K562 (cell line): Measurements from ENCODE around the gene DSG2. TPM values are rescaled to one million over a fixed set of nuclear protein-coding genes. Genes with fewer than 3 reads are reported as not detected.

Source experiments
- ATAC-seq: fragments of 200-7000 bp; cut with Tn5 transposase; 3 replicates; pipeline ENCODE4 v1.9.1; 2020; ENCODE audit warnings: moderate library complexity
- BruUV-seq: library from RNA; stranded (reverse); fragments of 400-500 nt; replicated peaks from 2 replicates; lab custom pipeline; 2021; lab: Mats Ljungman, UMichigan
- CTCF ChIA-PET: fragments of 300-600 bp; formaldehyde crosslinking; extraction: SDS; loops from one replicate; lab custom pipeline; 2021; ENCODE audit warnings: low intra/inter-chr PET ratio; lab: Yijun Ruan, JAX
- POLR2A ChIA-PET: fragments of 300-600, 350-650 bp; sonication (Branson Sonifier 250); formaldehyde crosslinking; extraction: SDS; loops from one replicate; lab custom pipeline; 2021; ENCODE audit warnings: antibody characterized with exemption, inconsistent platforms; lab: Yijun Ruan, JAX
- DNase-seq, 4 experiments: peaks; one replicate each; pipeline versions ENCODE4 v3.0.0 to v3.0.0-alpha.2; 2011 to 2018; ENCODE audit warnings: low spot score in 3 of 4, mixed read lengths in 3 of 4; ENCODE audit errors: extremely low read depth in 1 of 4
- FAIRE-seq: peaks from 2 replicates; lab custom pipeline; 2011; peaks lifted over from hg19 to GRCh38; lab: Jason Lieb, UNC
- H2AFZ ChIP-seq: 2 replicates; pipeline ENCODE4 v1.6.0; 2011; ENCODE audit warnings: low read depth, low read length, control low read depth, inconsistent platforms
- H3K27ac ChIP-seq: fragments of 200-600 bp; 3 replicates; pipeline ENCODE4 v1.8.0; 2011; ENCODE audit warnings: low read depth, mild to moderate bottlenecking, control low read depth, inconsistent platforms, low read length, moderate library complexity, mixed read lengths; ENCODE audit errors: extremely low read depth
- H3K27me3 ChIP-seq, 2 experiments: fragments of 300-600 bp in 1 of 2; 2 replicates in 1 of 2; 3 replicates in 1 of 2; pipeline versions ENCODE4 v1.6.0 to v1.8.0; 2011; ENCODE audit warnings: inconsistent platforms in 2 of 2, low read length in 2 of 2, mild to moderate bottlenecking in 1 of 2, mixed read lengths in 1 of 2, moderate library complexity in 1 of 2; ENCODE audit not compliant: control insufficient read depth in 2 of 2, insufficient read depth in 2 of 2
- H3K36me3 ChIP-seq: fragments of 300-600 bp; 3 replicates; pipeline ENCODE4 v1.8.0; 2011; ENCODE audit warnings: mild to moderate bottlenecking, low read length, inconsistent platforms; ENCODE audit not compliant: control insufficient read depth, insufficient read depth
- H3K4me1 ChIP-seq, 2 experiments: fragments of 200-600 bp in 1 of 2; replicated peaks in 1 of 2; 2 replicates in 1 of 2; 3 replicates in 1 of 2; pipeline versions ENCODE4 v1.5.1 to v1.8.0; 2011; ENCODE audit warnings: inconsistent platforms in 2 of 2, low read length in 2 of 2, mild to moderate bottlenecking in 1 of 2, mixed read lengths in 1 of 2, moderate library complexity in 1 of 2; ENCODE audit not compliant: control insufficient read depth in 2 of 2, insufficient read depth in 2 of 2
- H3K4me2 ChIP-seq: 2 replicates; pipeline ENCODE4 v1.6.1; 2011; ENCODE audit warnings: low read length, control low read depth, inconsistent platforms, mixed read lengths; ENCODE audit not compliant: insufficient read depth
- H3K4me3 ChIP-seq: fragments of 200-600 bp; sonication (generic), shearing (Covaris generic); 2 replicates; pipeline ENCODE4 v1.5.1; 2016; ENCODE audit warnings: control low read depth, inconsistent platforms
- H3K79me2 ChIP-seq: fragments of 200-600 bp; 3 replicates; pipeline ENCODE4 v1.8.0; 2011; ENCODE audit warnings: low read length, inconsistent platforms; ENCODE audit not compliant: control insufficient read depth, insufficient read depth
- H3K9ac ChIP-seq, 2 experiments: 2 replicates each; pipeline versions ENCODE4 v1.6.0 to v1.6.1; 2011; ENCODE audit warnings: low read depth in 2 of 2, low read length in 2 of 2, control low read depth in 1 of 2, inconsistent platforms in 1 of 2, mild to moderate bottlenecking in 1 of 2, mixed read lengths in 1 of 2; ENCODE audit not compliant: insufficient read depth in 1 of 2
- H3K9me1 ChIP-seq: one replicate; pipeline ENCODE4 v1.6.0; 2011; ENCODE audit warnings: inconsistent platforms, mild to moderate bottlenecking, low read length, moderate library complexity; ENCODE audit not compliant: control insufficient read depth, insufficient read depth
- H3K9me3 ChIP-seq: replicated peaks from 2 replicates; pipeline ENCODE4 v1.5.1; 2011; ENCODE audit warnings: low read depth, low read length, inconsistent platforms; ENCODE audit not compliant: control insufficient read depth, insufficient read depth
- H4K20me1 ChIP-seq: replicated peaks from 2 replicates; pipeline ENCODE4 v1.6.1; 2011; ENCODE audit warnings: low read length, inconsistent platforms, mixed read lengths; ENCODE audit not compliant: control insufficient read depth, insufficient read depth
- BRF2 ChIP-seq: IDR thresholded peaks from 3 replicates; pipeline ENCODE4 v1.6.1; 2011; ENCODE audit warnings: borderline replicate concordance, mild to moderate bottlenecking; ENCODE audit not compliant: insufficient read length, insufficient read depth
- NUFIP1 ChIP-seq: fragments of 450-650 bp; IDR thresholded peaks from 2 replicates; pipeline ENCODE4 v1.6.1; 2018; ENCODE audit not compliant: partially characterized antibody
- RBM25 ChIP-seq: fragments of 200-400 bp; formaldehyde crosslinking; IDR thresholded peaks from 2 replicates; pipeline ENCODE4 v1.6.1; 2018; ENCODE audit warnings: low read length, low read depth, moderate library complexity; ENCODE audit not compliant: severe bottlenecking
- RBM34 ChIP-seq: fragments of 200-400 bp; formaldehyde crosslinking; IDR thresholded peaks from 2 replicates; pipeline ENCODE4 v1.6.1; 2018; ENCODE audit warnings: low read length, borderline replicate concordance; ENCODE audit not compliant: insufficient read depth
- SP2 ChIP-seq: IDR thresholded peaks from 2 replicates; pipeline ENCODE4 v1.6.1; 2011; ENCODE audit warnings: mild to moderate bottlenecking, low read depth, low read length, moderate library complexity; ENCODE audit not compliant: poor library complexity, severe bottlenecking; ENCODE audit errors: extremely low read depth
- SREBF2 ChIP-seq: sonication (generic); formaldehyde crosslinking; IDR thresholded peaks from 2 replicates; pipeline ENCODE4 v1.4.0; 2020; ENCODE audit warnings: mild to moderate bottlenecking, missing genetic modification reagents
- TARDBP ChIP-seq: fragments of 450-650 bp; IDR thresholded peaks from 2 replicates; pipeline ENCODE4 v1.6.1; 2016
- ZBTB1 ChIP-seq: sonication (generic); formaldehyde crosslinking; IDR thresholded peaks from 2 replicates; pipeline ENCODE4 v1.8.1; 2023; ENCODE audit warnings: missing genetic modification reagents, low read depth, mild to moderate bottlenecking, borderline replicate concordance
- ZNF253 ChIP-seq: fragments of 250-450 bp; sonication (Bioruptor Pico); conservative IDR thresholded peaks from 2 replicates; pipeline ENCODE4 v1.6.1; 2021; ENCODE audit warnings: mild to moderate bottlenecking
- ZNF347 ChIP-seq: fragments of 450-650 bp; formaldehyde crosslinking; IDR thresholded peaks from 2 replicates; pipeline ENCODE4 v1.4.0; 2020; ENCODE audit warnings: low read depth, mild to moderate bottlenecking, moderate library complexity
- ZNF785 ChIP-seq: fragments of 250-450 bp; sonication (Bioruptor Pico); IDR thresholded peaks from 2 replicates; pipeline ENCODE4 v1.4.0; 2020; ENCODE audit warnings: mild to moderate bottlenecking
- WGBS: fragments of 100-300 bp; shearing (Covaris generic); methylation state at CpG from one replicate; pipeline ENCODE4 v1.1.6; 2016; ENCODE audit warnings: low coverage, mixed read lengths; ENCODE audit not compliant: insufficient coverage; ENCODE audit errors: missing lambda C conversion rate; 5-methylcytosine and 5-hydroxymethylcytosine counted together
- in situ Hi-C: fragments of 300-500 bp; cut with MboI; formaldehyde crosslinking; loops from 4 replicates; pipeline ENCODE4 v1.15.0; 2018; ENCODE audit warnings: inconsistent platforms, mixed read lengths
- intact Hi-C: fragments of 100-400 bp; cut with micrococcal nuclease; formaldehyde crosslinking; loops from 2 replicates; pipeline ENCODE4 v1.14.2; 2022
- polyA plus RNA-seq, 8 experiments: library from polyadenylated mRNA; depleted of rRNA in 4 of 8; stranded (reverse) in 5 of 8; unstranded in 3 of 8; fragments of >200 nt; fragmentation: Nextera tagmentation in 2 of 8; fragmentation: Illumina TruSeq in 1 of 8; extraction: Ambion mirVana in 2 of 8; extraction: Trizol in 1 of 8; gene quantifications; 2 replicates each; pipeline versions ENCODE4 v1.2.1 to v1.2.3, GENCODE V29; 2011 to 2014; ENCODE audit warnings: inconsistent platforms in 1 of 8, missing spikeins in 1 of 8
- total RNA-seq, 7 experiments: library from RNA; depleted of rRNA in 6 of 7; stranded (reverse); fragments of >200 nt in 6 of 7; fragmentation: Illumina TruSeq in 2 of 7; extraction: Trizol in 2 of 7; gene quantifications; 2 replicates each; pipeline versions ENCODE4 v1.2.1 to v1.2.3, GENCODE V29; 2011 to 2021; ENCODE audit warnings: low replicate concordance in 1 of 7
- TF ChIP-seq, protein P1 (sequence below): fragments of 450-650 bp; formaldehyde crosslinking; IDR thresholded peaks from 2 replicates; pipeline ENCODE4 v1.4.0; 2020; ENCODE audit warnings: mild to moderate bottlenecking, moderate library complexity
- TF ChIP-seq, protein P2 (sequence below): fragments of 450-650 bp; IDR thresholded peaks from 2 replicates; pipeline ENCODE4 v1.6.1; 2018; ENCODE audit not compliant: partially characterized antibody

The DSG2 gene
- total and polyA plus RNA-seq, 9 of the 15 experiments (the other 6 are each of a cell fraction or from before 2014, with no cell fraction given): 16.9 to 68.6 (median 41.3) TPM

- TF ChIP-seq BRF2 (no peak), SP2 (no peak), RBM25 (no peak), TARDBP (no peak), ZBTB1 (no peak), RBM34 (no peak), ZNF253 (CRISPR knock-in tag) (no peak)
- TF ChIP-seq, protein P1, sequence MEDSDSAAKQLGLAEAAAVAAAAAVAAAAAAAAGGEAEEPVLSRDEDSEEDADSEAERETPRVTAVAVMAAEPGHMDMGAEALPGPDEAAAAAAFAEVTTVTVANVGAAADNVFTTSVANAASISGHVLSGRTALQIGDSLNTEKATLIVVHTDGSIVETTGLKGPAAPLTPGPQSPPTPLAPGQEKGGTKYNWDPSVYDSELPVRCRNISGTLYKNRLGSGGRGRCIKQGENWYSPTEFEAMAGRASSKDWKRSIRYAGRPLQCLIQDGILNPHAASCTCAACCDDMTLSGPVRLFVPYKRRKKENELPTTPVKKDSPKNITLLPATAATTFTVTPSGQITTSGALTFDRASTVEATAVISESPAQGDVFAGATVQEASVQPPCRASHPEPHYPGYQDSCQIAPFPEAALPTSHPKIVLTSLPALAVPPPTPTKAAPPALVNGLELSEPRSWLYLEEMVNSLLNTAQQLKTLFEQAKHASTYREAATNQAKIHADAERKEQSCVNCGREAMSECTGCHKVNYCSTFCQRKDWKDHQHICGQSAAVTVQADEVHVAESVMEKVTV (CRISPR knock-in tag): no peak
- TF ChIP-seq, all 486 proteins: peak for 0
Measured at GRCh38 chr18:31577195-31577594, 79.2 kb downstream of the DSG2 start (continued).

GRCh38 chr18:31578126-31578525, 80.1 kb downstream of the DSG2 start:
- no peak for ATAC-seq
- TF ChIP-seq, protein P2, sequence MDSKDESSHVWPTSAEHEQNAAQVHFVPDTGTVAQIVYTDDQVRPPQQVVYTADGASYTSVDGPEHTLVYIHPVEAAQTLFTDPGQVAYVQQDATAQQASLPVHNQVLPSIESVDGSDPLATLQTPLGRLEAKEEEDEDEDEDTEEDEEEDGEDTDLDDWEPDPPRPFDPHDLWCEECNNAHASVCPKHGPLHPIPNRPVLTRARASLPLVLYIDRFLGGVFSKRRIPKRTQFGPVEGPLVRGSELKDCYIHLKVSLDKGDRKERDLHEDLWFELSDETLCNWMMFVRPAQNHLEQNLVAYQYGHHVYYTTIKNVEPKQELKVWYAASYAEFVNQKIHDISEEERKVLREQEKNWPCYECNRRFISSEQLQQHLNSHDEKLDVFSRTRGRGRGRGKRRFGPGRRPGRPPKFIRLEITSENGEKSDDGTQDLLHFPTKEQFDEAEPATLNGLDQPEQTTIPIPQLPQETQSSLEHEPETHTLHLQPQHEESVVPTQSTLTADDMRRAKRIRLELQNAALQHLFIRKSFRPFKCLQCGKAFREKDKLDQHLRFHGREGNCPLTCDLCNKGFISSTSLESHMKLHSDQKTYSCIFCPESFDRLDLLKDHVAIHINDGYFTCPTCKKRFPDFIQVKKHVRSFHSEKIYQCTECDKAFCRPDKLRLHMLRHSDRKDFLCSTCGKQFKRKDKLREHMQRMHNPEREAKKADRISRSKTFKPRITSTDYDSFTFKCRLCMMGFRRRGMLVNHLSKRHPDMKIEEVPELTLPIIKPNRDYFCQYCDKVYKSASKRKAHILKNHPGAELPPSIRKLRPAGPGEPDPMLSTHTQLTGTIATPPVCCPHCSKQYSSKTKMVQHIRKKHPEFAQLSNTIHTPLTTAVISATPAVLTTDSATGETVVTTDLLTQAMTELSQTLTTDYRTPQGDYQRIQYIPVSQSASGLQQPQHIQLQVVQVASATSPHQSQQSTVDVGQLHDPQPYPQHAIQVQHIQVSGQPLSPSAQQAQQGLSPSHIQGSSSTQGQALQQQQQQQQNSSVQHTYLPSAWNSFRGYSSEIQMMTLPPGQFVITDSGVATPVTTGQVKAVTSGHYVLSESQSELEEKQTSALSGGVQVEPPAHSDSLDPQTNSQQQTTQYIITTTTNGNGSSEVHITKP: no peak
- no peak for TF ChIP-seq SREBF2 (CRISPR knock-in tag)
- no peak for TF ChIP-seq ZNF785 (CRISPR knock-in tag)
- no peak for TF ChIP-seq NUFIP1
- TF ChIP-seq ZNF347 (CRISPR knock-in tag): no peak

More at GRCh38 chr18:31578126-31578525, 80.1 kb downstream of the DSG2 start:
- Histone ChIP-seq H3K4me3 (no peak overlapping the region), H3K4me1 (no peaks in the 10 kb centered on the region), H3K9me3 (no peaks in the 10 kb centered on the region), H3K9ac (no peak overlapping the region), H3K27ac (no peak overlapping the region), H4K20me1 (no peaks in the 10 kb centered on the region), H2AFZ (no peak overlapping the region), H3K4me2 (no peak overlapping the region), H3K9me1 (no peaks in the 10 kb centered on the region), H3K36me3 (no peaks in the 10 kb centered on the region), H3K27me3 (peaks cover 5 to 8% of the 10 kb centered on the region in 2 experiments; a peak in 3 of 5 replicates), H3K79me2 (no peaks in the 10 kb centered on the region)
- FAIRE-seq (no peak), DNase-seq (no peak)
- ChIA-PET POLR2A (no interaction called here), CTCF (no interaction called here)
- 2% methylated on average over 4 of the region's 4 CpGs for WGBS
- BruUV-seq: no TSS peak
- in situ Hi-C loops (no loop called here), intact Hi-C loops (no loop called here)
